ENCODE results near the gene VSIG10L2.
"Not testable (repeated sequence)": the region's sequence is repeated elsewhere in the genome, so short reads cannot be mapped to it uniquely, and the experiment has no call there.

Gene VSIG10L2

GRCh38 chr11:125971618-125972017 is 25.8 kb downstream of the VSIG10L2 start:
- DNase-seq, result no peak

DNA sequence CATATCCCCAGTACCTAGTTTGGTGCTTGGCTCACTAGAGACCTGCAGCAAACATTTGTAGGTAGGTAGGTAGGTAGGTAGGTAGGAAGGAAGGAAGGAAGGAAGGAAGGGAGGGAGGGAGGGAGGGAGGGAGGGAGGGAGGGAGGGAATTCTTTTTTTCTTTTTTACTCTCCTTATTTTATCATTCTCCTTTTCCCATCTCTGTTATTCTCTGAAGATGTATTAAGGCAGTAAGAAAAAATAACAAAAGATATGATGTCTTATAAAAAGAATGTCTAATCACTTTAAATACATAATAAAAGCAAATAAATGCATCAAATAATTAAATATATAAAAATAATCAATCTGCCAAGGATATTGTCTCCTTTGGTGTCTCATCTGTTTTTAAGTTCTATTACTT is 28.4 kb downstream of the VSIG10L2 start:
- DNase-seq, result no peak

DNA sequence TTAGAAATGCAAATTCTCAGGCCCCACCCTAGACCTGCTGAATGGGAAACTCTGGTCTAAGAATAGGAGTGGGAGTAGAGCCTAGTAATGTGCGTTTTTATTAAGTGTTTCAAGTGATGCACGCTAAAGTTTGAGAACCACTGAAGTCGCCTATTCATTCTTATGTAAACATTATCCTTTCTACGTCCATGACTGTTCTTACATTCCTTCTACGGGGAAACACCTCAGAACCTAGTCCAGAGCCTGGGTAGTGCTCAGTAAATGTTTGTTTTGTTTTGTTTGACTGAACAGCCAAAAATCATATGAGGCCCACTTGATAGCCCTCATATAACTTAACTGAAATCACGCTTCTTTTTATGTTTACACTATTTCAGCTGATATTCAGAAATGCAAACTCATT is 29.8 kb downstream of the VSIG10L2 start:
- DNase-seq, result no peak

GRCh38 chr11:125976156-125976555 is 30.3 kb downstream of the VSIG10L2 start:
- DNase-seq, result no peak

GRCh38 chr11:125977333-125977732 is 31.5 kb downstream of the VSIG10L2 start:
- DNase-seq, result no peak

DNA sequence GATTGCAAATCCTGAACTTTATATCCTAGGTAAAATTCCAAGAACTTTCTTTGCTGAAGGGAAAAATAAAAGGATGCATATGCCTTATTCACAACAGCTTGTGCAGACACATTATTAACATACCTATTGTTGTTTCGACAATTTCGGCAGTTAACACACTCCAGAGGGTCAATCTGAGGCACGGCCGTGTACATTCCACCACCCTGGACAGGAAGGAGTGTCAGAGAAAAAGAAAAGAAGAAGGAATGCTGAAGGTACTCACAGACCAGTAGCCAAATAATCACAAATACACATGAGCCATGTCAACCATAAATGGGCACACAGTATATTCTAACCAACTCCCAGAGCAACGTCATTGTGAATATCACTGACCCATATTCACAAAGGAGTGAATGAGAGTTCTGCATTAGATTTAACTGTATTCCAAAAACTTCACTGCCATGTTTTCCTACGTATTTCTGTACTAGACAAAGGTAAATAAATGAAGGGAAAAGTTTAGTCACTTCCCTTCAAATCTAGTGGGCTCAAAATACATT is 32.4 kb downstream of the VSIG10L2 start:
- no peak for DNase-seq

- no peak for DNase-seq
These were observed 33.0 kb downstream of the VSIG10L2 start for GRCh38 chr11:125978778-125979407.

GRCh38 chr11:125979511-125979910 is 33.7 kb downstream of the VSIG10L2 start:
- no peak for DNase-seq

- DNase-seq, result no peak
These were observed 34.6 kb downstream of the VSIG10L2 start for GRCh38 chr11:125980436-125980835.

GRCh38 chr11:125982348-125982730 is 36.5 kb downstream of the VSIG10L2 start:
- DNase-seq, result no peak

- not testable (repeated sequence) for DNase-seq
These were observed 40.1 kb downstream of the VSIG10L2 start for GRCh38 chr11:125985956-125986355.

GRCh38 chr11:125987066-125987641 is 41.3 kb downstream of the VSIG10L2 start:
- DNase-seq, result no peak

GRCh38 chr11:125990244-125990643 is 44.4 kb downstream of the VSIG10L2 start:
- no peak for DNase-seq

GRCh38 chr11:125992893-125993292 is 47.0 kb downstream of the VSIG10L2 start:
- DNase-seq, result no peak

GRCh38 chr11:125994509-125994908 is 48.7 kb downstream of the VSIG10L2 start:
- DNase-seq, result no peak

DNA sequence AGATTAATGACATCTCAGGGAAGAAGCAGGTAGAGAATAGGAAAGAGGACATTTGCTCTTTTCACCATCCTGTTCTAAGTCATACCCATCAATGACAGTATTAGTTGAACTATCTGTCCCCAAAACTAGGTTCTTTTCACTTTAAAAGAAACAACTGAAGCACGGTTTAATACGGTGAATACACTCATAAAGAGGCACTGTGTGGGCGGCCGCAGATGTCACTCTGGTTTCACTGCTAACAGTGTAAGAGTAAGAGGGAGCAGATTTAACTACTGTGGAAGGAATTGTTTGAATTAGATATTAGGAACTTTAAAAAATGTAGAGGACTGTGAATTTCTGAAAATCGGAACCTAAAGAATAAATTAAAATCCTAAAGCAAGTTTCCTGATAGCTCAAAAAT is 49.5 kb downstream of the VSIG10L2 start:
- DNase-seq, result no peak

DNA sequence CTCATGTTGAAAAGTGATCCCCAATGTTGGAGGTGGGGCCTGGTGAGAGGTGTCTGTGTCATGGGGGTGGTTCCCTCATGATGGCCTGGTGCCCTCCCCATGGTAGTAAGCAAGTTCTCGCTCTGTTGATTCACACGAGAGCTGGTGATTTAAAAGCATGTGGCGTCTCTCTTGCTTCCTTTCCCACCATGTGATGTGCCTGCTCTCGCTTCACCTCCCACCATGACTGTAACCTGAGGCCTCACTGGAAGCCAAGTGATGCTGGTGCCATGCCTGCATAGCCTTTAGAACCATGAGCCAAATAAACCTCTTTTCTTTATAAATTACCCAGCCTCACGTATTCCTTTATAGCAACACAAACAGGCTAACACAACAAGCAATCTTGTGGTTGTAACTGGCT is 52.4 kb downstream of the VSIG10L2 start:
- DNase-seq, result no peak

DNA sequence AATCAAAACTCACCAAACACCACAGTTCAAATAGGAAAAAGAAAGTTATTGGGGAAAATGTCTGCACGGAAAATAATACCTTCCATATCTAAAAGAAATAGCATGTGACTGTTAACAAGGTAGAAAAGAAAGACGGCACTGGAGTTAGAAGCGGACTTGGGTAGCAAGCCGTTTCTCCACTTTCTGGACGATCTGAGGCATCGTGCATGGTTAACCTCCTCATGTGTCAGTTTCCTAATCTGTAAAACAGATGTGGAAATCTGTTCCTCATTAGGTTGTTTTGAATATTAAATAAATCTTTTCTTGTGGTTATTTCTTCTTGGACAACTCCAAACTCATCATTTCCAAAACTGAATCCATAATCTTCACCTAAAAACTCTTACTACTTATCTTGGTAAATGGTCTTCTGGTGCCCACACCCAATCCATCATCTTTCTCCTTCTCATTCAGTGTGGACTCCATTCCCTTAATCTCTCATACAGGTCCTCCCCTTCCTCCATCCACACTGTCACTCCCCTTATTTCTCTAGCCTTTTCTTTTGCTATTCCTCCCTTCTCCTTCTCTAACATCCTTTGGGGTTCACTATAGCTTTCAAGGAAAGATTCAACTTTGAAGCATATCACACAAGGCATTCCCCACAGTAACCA is 53.5 kb downstream of the VSIG10L2 start:
- no peak for DNase-seq

GRCh38 chr11:126002181-126002580 is 56.3 kb downstream of the VSIG10L2 start:
- DNase-seq, result no peak

Data from activated naive CD4-positive, alpha-beta T cell (primary cell).